GM18505 (cell line): Measurements from ENCODE around the gene UQCR11.

Experiments used
- ATAC-seq: cut with Tn5 transposase; IDR thresholded peaks from one replicate; pipeline ENCODE4 v1.9.1; 2021; ENCODE audit not compliant: unreplicated experiment
- POLR2A ChIP-seq: IDR thresholded peaks from 4 replicates; pipeline ENCODE4 v1.6.1; 2011; ENCODE audit warnings: borderline replicate concordance; ENCODE audit not compliant: insufficient read depth, insufficient read length; ENCODE audit errors: extremely low read depth

UQCR11 gene

DNA sequence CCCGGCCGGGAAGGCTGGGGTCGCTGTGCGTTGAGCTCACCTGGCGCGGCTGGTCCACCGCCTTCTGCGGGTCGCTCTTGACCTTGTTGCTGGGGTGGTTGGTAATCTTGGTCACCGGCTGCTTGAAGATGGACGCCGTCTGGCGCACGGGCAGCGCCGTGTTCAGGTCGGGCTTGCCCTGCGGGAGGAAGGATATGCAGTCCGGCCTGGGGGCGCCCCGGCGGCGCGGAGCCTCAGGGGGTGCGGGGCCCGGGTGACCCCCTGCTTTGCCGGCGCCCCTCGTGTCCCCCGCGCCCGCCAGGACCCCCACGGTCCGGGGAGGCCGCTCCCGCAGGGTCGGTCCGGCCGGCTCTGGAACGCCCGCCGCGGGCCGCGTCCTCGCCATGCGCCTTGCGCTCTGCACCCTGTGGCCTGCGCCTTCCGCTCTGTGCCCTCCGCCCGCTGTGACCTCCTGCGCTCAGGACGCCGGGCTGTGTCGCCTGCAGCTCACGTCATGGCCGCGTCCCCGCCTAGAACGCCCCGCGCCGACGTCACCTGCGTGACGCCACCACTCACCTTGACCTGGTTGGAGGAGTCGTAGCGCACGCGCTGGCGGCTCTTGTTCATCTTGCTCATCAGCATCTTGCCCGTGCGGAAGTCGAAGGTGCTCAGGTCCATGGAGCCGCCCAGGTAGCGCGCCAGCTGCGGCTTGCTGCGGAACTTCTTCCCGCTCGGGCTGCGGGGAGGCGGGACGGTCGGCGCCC lies 20.6 kb downstream of the UQCR11 start:
- TF ChIP-seq POLR2A: no peak
- no peak for ATAC-seq

DNA sequence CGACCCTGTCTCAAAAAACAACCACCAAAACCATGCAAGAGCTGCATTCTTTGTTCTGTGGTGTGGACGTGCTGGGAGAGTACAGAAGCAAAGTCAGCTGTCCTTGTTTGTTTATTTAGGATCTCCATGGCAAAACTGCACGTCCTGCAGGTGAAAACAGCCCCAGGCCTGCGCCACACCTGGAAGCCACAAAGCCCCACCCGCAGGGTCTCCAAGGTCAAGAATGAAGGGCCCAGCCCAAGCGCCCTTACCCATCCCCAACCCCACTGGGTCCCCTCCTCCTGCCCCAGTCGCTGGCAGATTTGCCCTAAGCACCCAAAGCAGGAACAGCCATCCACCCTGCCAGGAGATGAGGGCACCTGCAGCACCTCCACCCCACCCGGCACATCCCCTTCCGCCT lies 23.1 kb downstream of the UQCR11 start:
- no peak for TF ChIP-seq POLR2A
- no peak for ATAC-seq

DNA sequence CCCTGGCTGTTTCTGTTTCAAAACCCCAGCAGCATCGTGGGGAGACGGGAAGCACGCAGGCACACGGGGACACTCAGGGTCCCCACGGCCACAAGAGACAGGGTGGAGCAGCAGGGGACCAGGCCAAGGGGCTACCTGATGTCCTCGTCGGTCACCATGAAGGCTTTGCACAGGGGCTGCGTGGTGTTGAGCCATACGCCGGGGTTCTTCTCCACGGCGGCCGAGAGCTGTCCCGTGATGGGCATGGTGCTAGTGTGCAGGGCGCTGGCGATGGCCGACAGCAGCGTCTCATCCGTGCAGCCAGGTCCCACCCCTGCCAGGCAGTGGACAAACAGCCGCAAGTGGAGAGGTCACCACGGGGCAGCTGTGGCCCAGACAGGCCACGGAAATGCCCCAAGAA lies 24.3 kb downstream of the UQCR11 start:
- no peak for TF ChIP-seq POLR2A
- ATAC-seq: no peak

DNA sequence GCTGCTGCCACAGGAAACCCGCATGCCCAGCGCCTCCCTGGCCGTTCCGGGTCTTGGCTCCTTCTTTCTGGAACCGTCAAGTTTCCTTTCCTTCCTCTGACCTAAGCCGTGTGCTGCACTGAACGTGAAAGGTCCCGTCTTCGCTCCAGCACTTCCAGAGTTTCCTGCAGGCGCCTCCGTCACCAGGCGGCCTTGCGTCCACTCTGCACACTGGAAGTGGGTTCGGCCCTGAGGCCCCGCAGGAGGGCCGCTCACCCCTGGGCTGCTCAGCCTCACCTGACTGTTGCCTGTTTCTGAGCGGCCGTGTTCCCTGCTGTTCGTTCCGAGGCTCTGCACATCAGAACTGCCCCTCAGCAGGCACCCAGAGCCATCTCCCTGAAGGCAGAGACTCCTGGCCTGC lies 24.9 kb downstream of the UQCR11 start:
- TF ChIP-seq POLR2A: no peak
- ATAC-seq: no peak

DNA sequence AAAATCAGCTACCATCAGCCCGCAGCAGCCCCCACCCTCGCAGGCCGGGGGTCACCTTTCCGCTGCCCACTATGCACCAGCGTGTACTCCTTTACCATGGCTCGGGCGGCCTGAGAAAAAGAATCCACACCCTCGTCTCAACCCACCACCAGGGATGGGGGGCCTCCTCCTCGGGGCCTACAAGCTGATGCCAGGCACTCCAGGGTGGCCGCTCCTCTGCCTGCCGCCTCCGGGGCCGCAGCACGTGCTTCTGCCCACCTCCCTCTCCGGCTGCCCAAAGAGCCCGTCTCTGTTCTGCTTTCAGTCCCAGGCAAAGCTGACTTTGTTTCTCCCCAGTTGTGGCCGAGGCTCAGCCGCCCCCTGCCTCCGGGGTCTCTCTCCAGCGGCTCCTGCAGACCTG lies 26.0 kb downstream of the UQCR11 start:
- ATAC-seq: no peak
- TF ChIP-seq POLR2A: no peak

DNA sequence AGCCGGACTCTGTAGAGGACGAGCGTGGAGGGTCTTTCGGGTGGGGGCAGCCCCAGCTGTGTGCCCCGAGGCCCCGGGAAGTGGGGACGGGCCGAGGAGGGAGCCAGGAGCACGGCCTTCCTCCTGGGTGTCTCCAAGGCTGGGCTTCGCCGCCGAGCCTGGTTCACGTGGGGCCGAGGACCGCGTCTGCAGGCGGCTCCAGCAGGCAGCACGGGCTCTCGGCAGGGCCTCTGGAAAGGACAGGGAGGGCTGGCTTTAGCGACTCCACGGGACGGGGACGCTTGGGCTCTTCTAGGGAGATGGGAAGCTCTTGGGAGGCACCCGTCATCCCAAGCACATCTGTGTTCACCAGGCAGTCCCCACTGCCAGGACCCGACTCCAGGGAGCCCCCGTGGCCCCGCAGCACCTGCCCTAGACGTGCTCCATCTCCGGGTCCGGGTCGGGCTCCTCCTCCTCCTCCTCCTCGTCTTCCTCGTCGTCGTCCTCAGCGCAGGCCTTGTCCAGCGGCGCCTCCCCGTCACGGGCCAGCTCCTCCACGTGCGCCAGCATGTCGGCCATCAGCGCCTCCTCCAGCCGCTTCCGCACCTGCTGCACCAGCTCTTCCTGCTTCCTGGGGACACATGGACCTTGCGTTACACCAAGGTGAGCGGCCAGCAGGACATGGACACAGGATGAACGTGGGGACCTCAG lies 27.2 kb downstream of the UQCR11 start:
- no peak for TF ChIP-seq POLR2A
- no peak for ATAC-seq

DNA sequence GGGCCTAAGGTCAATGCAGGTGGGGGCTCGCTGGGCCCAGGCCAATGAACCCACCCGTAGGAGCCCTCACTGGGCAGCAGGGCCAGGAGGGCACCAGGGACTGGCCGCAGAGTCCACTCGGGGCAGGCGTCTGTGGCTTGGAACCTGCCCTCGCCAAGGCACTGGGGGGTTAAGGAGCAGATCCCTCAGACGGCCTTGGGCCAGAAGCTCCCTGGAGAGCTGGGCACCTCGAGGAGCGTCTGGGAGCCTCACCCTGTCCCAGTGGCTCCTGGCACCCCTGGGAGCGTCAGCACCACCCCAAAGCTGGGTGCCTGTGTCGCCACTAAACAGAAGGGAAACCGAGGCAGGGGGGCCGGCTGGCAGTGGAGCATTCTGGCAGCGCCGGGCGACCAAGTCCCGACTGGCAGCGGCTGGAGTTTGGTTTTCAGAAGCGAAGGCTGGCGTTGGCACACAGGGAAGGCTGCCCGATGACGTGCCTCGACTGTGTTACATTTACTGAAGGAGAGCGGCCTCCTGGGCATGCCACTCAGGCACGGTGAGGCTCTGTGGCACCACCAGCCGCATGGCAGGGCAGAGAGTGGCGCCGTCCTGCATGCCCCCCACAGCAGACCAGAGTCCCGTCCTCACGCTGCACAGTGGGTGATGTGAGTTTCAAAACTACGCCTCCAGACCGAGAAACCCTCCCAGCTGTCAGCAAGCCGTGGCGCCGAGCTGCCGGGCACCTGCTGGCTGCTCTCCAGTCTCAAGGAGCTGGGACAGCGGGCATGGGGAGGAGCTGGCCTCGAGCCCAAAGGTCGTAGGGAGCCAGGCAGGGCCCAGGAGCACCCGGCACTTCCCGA lies 28.0 kb downstream of the UQCR11 start:
- no peak for ATAC-seq
- no peak for TF ChIP-seq POLR2A

DNA sequence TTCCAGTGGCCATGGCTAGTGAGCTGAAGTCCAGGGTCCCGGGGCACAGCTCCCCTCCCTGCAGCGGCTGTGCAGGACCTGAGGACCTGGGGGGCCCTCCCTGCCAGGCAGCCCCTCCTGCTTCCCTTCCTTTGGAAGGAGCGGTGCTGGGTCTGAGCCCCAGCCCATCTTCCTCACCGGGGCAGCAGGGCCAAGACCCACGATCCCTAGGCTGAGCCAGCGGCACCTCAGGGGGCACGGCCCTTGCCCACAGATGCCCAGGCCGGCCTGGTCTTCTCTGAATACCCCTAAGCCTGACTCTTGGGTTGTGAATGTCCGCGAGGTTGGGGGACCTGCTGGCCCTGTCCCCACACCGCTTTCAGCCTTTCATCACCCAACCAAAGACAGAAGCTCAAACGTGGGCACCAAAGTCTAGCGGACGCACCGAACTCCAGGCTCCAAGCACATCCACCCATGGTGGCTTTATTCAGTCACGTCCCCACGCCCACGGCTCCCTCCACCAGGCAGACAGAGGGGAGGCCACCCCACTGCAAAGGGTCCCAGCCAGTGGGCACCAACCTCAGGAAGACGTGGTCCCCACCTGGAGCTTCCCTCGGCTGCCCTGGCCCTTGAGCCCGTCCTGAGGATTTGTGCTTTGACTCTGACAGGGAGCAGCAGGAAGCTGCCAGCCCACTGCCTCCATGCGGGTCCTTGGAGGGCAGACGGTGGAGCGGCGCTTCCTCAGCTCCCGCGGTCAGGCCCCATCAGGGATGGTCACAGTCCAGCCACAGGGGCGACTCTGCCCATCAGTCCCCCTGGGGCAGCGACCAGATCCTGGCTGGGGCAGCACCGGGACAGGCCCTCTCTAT lies 28.8 kb downstream of the UQCR11 start:
- peak; percentile 2 for TF ChIP-seq POLR2A
- no peak for ATAC-seq

DNA sequence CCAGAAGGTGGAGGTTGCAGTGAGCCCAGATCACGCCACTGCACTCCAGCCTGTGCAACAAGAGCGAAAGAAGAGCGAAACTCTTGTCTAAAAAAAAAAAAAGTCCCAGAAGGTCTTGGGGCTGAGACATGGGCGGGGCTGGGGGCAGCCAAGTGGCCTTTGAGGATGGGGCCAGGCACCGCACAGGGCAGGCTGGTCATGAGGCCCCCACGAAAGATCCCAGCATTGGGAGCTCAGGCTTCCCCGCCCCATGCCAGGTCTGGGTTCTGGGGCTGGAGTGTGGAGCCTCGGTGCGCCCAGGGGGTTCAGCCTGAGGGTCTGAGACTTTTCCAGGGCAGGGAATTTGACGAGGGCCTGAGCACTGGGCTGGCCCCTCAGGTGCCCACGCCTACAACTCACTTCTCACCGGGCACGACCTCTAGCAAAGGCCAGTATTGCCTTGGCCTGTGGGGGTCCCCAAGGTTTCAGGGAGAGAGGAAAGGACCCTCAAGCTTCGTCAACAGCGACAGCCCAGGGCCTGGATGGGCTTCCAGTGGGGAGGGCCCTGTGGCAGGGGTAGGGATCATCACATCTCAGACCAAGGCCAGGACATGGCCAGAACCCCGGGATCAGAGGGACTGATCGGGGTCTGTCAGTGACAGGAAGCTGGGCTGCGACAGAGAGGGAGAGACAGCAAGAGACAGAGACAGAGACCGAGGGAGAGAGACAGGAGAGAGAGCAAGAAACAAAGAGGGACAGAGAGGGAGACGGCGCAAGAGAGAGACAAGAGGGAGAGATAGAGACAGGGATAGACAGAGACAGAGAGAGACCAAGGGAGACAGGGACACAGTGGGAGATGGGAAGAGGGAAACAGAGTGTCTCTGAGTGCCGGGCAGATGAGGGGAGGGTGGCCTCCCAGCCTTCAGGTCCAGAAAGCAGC lies 29.7 kb downstream of the UQCR11 start:
- TF ChIP-seq POLR2A: no peak
- ATAC-seq: no peak

DNA sequence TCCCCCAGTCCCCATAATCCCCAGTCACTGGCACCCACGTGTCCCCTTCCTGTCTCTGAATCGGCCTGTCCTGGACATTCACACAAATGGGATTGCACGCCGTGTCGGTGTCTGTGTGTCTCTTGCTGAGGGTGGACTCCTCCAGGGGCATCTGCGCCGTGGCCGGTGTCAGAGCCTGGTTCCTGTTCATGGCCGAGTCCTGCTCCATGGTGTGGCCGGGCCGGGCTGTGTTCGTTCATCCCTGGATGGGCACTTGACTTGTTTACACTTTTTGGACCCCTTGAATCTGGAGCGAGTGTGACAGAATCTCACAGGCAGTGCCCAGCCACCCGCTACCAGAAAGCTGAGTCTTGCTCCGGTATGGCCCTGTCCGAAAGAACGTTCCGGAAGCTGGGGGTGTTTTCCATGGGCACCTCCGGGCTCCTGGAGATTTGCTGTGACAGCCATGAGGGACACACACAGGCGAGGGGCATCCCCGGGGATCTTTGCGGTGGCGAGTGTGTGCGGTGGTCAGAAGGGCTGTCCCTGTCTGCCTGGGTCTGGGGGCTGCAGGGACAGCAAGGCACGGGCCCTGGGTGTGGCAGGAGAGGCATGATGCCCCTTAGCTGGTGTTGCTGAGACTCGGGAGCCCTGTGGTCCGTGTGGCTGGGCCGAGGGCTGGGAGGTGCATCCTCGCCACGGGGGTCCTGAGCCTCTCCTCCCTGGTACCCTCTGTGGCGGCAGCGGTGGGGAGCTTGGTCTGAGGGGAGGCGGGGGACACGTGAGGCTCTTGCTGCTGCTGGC lies 30.7 kb downstream of the UQCR11 start:
- ATAC-seq: no peak
- TF ChIP-seq POLR2A: no peak

DNA sequence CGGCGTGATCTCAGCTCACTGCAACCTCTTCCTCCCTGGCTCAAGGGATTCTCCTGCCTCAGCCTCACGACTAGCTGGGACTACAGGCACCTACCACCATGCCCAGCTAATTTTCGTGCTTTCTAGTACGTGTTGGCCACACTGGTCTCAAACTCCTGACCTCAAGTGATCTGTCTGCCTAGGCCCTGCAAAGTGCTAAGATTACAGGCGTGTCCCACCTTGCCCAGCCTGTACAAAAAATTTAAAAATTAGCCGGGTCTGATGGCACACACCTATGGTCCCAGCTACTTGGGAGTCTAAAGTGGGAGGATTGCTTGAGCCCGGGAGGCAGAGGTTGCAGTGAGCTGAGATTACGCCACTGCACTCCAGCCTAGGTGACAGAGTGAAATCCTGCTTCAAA lies 32.5 kb downstream of the UQCR11 start:
- no peak for ATAC-seq
- TF ChIP-seq POLR2A: no peak
